HG03457 (cell line): Measurements from ENCODE around the gene NCKAP5.

Source experiments
- ATAC-seq: cut with Tn5 transposase; IDR thresholded peaks from one replicate; pipeline ENCODE4 v1.9.1; 2021; ENCODE audit warnings: moderate number of reproducible peaks; ENCODE audit not compliant: unreplicated experiment

Gene NCKAP5

DNA sequence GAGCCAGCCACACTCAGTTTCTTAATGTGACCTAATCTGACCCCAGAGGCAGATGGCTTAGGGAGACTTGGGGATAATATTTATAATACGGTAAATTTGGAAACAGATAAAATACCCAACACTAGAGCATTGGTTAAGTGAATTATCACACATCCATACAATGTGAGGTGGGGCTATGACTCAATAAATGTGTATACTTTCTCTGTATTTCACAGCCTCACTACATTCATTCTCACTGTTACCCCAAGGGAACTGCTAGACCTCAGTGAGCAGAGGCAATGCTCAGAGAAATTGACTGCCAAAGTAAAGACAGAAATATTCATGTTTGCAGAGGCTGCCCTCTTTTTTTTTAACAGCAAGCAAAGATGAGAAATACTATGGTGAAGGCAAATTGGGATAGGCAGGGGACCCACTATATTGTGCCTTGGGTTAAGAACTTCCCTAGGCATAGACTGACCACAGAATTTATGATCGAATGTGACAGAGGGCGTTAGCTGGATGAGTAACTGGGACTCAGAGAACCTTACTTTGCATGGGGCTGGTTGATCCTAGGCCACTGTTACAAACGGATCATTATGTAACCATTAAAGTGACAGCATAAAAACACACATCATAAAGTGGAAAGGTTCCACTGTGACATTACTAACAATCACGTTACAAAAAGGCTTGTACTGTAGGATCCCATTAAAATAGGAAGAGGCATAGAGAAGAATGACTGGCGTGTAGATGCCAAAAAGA is 652.3 kb downstream of the NCKAP5 start:
- ATAC-seq = no peak

- no peak for ATAC-seq
Measured at GRCh38 chr2:132911726-132912724, 656.2 kb downstream of the NCKAP5 start.

DNA sequence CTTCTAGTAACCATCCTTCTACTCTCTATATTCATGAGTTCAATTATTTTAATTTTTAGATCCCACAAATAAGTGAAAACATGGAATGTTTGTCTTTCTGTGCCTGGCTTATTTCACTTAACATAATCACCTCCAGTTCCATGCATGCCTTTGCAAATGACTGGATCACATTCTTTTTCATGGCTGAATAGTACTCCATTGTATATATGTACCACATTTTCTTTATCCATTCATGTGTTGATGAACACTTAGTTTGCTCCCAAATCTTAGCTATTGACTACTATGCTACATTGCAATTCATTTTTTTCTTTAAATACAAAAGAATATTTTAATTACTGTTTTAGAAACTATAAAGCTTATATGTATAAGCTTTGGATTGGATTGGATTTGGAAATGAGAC is 657.8 kb downstream of the NCKAP5 start:
- ATAC-seq = no peak

- ATAC-seq = no peak
Measured at GRCh38 chr2:132909427-132909826, 658.8 kb downstream of the NCKAP5 start.

GRCh38 chr2:132904142-132904842 is 664.0 kb downstream of the NCKAP5 start:
- ATAC-seq = no peak

DNA sequence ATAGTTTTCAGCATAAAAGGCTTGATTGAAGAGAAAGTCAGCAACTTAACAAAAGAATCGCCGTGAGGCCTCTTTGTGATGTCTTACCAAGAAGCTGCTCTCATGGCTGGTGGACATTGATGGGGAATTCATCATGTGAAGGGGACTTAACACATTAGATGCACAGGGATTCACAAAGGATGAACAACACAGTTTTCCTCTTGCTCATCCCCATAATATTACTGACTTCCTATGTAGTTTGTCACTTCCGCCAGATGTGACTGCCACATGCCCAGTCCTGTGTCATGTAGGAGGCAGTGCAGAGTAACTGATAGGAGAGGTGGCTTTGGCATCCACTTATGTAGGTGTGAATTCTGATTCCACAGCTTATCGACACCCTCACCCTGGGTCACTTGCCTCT is 665.6 kb downstream of the NCKAP5 start:
- ATAC-seq = no peak

DNA sequence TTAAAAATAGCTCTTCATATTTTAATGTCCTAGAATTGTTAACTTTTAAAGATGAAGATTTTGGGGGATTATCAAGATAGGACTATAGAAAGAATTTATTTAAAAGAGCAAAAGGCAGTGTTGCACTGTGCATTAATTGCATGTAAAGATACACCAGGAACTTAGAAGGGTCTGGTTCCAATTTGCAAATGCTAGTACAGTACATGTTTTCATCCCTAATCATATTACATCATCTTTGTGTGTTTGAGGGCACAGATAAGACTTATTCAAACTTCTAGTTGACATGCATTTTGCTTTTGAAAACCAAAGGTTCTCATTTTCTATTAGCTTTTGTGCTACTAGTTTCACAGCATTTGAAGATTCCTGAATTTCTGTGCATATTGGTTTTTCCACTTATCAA is 666.6 kb downstream of the NCKAP5 start:
- no peak for ATAC-seq

- no peak for ATAC-seq
Measured at GRCh38 chr2:132897111-132897510, 671.2 kb downstream of the NCKAP5 start.

DNA sequence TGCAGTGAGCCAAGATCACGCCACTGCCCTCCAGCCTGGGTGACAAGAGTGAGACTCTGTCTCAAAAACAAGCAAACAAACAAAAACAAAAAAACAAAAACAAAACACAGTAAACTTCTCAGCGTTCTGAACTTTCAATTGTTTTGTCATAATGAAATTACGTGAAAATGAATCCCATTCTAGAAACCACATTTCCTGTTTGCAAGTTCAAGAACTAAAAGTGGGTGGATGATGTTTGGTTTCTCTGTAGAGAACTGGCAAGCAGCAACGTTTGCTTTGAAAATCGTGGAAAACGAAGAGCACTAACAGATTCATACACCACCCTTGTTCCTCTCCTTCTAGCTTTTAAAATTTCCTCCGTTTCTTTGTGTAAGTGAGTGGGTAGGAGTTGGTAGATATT is 672.2 kb downstream of the NCKAP5 start:
- ATAC-seq = no peak

DNA sequence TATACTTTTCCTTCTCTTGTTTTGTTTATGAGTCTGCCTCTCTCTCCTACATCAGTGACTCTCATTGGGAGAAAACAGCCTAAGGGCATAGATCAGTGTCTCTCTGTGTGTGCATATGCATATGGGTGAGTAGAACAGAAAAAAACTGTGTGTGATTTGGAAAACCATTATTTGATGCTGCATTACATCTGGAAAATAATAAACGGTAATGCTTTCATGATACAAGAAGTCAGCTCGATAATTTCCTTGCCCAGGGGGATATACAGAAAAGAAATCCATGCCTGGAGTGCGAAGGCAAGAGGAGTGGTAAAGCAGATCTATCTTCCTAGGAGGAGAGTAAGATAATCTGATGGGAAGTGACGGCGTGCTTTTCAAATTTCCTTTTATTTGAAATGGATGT is 676.8 kb downstream of the NCKAP5 start:
- ATAC-seq = no peak

DNA sequence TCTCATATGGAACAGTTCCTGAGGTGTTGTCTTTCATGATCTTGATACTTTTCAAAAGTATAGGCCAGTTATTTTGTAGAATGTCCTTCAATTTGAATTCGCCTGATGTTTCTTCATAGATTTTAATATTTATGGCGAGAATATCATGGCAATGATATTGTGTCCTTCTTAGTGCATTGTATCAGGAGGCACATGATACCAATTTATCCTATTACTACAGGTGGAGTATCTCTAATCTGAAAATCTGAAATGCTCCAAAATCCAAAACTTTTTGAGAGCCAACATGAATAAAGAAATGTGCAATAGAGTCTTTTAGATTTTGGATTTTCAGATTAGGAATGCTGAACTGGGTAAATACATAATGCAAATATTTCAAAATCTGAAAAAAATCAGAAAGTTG is 681.7 kb downstream of the NCKAP5 start:
- ATAC-seq = no peak

GRCh38 chr2:132884705-132885104 is 683.6 kb downstream of the NCKAP5 start:
- ATAC-seq = no peak

GRCh38 chr2:132884292-132884691 is 684.0 kb downstream of the NCKAP5 start:
- no peak for ATAC-seq

- no peak for ATAC-seq
Measured at GRCh38 chr2:132883430-132883829, 684.8 kb downstream of the NCKAP5 start.

- no peak for ATAC-seq
Measured at GRCh38 chr2:132881546-132881945, 686.7 kb downstream of the NCKAP5 start.

DNA sequence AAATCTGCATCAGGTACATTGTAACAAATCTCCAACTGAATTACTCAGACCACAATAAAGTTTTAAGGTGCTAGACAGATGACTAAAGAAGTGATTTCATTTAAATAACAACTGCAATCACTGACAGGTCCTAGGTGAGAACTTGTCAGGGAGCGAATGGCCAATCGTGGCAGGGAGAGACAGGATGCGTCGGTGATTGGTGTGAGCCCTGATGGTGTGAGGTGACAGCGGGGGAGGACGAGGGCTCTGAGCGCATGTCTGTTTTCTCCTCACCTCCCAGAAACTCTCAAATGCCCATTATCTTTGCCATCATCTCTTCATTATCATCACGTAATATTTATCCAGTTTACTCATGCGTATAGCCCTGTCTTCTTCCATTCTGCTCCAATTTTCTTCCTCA is 690.3 kb downstream of the NCKAP5 start:
- no peak for ATAC-seq

- no peak for ATAC-seq
Measured at GRCh38 chr2:132876745-132877391, 691.4 kb downstream of the NCKAP5 start.

DNA sequence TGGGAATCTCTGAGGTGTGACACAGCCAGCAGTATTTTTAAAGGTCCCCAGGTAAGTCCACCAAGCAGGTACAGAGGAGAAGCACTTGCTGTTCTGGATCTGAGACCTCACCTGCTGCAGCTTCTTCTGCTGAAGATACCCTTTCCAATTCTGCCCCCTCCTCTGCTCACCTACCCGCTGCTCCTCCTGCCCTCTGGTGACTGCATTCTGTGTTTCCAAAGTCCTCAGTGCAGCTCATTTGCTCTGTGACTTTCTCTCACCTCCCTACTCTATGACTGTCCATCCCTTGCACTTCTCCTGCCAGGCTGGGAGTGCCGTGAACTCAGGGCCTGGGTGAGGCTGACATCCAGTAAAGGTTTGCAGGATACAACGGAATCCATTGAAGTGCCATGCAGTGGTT is 693.1 kb downstream of the NCKAP5 start:
- no peak for ATAC-seq

DNA sequence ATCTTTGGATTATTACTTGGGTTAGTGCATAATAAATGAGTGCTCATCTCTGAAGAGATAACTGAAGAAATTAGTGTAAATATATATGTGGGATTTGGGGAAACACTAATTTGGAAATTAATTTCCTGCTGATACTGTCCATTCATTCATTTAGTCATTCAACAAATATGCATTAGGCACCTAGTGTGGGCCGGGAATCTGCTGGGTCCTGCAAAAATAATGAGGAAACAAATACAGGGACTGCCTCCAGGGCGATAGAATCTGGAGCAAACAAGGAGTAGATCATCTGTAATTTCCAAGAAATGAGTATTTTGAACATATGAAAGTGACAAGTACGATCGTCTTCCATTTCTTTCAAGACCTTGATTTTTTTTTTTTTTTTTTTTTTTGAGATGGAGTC is 694.5 kb downstream of the NCKAP5 start:
- ATAC-seq = no peak

GRCh38 chr2:132871831-132872230 is 696.4 kb downstream of the NCKAP5 start:
- ATAC-seq = no peak

DNA sequence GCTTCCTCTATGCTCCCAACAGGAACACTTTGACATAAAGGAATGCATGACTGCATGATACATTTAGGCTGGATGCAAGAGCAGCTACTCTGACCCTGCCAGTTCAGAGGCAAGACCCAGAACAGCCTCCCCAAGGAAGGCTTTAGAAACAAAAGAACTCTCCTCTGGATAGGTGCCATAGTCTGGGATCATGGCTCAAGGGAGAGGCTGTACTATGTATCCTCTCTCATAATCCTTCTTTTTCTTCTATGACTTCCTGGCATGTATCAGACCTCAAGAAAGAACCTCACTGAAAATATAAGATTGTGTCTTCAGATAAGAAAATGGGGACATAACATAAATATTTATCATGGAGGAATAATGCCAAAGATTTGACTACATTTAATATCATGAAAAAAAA is 704.3 kb downstream of the NCKAP5 start:
- no peak for ATAC-seq
